Stimulated activated CD4-positive, alpha-beta T cell treated with anti-CD3 and anti-CD28 coated beads, Interleukin-12 subunit alpha, Interleukin-12 subunit beta, amount 100 ng/mL, for 48 hours (primary cell): Measurements from ENCODE around the gene EHMT1.
"Not testable (repeated sequence)": the region's sequence is repeated elsewhere in the genome, so short reads cannot be mapped to it uniquely, and the experiment has no call there.

Experiments
- DNase-seq, 3 donors: peaks; one replicate each; pipeline ENCODE4 v3.0.0-alpha.2; 2020; ENCODE audit warnings: low read depth in 2 of 3, low spot score in 1 of 3

The EHMT1 gene

DNA sequence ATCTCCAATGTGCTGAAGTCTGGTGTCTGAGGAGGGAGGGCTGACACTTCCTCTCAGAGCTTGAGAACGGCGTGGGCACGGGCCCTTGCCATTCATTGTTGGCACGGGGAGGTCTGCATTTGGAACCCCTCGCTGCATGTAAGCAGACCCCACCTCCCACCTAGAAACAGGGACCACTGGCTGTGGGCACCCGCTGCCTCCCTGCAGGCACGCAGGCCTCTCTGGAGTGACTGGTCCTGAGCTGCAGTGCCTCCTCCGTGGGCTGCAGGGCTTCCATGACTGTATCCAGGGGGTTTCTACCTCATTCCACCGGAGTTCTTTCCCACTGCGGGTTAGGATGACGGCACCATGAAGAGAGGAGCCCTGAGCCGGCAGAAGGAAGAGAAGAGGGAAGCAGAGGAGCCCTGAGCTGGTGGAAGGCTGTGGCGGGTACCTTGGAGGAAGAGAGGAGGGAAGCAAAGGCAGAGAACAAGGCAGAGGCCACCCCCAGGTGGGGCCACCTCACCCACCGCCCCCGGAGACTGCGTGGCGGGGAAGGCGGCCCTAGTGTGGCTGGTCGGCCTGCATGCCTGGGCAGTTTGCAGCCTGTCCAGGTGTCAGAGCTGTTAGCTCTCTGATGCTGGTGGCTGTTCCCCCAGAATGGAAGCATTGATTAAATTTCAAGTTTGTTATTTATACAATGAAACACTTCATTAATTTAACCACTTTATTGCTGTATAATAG, 183.9 kb downstream of the EHMT1 start:
- DNase-seq: no peak

DNA sequence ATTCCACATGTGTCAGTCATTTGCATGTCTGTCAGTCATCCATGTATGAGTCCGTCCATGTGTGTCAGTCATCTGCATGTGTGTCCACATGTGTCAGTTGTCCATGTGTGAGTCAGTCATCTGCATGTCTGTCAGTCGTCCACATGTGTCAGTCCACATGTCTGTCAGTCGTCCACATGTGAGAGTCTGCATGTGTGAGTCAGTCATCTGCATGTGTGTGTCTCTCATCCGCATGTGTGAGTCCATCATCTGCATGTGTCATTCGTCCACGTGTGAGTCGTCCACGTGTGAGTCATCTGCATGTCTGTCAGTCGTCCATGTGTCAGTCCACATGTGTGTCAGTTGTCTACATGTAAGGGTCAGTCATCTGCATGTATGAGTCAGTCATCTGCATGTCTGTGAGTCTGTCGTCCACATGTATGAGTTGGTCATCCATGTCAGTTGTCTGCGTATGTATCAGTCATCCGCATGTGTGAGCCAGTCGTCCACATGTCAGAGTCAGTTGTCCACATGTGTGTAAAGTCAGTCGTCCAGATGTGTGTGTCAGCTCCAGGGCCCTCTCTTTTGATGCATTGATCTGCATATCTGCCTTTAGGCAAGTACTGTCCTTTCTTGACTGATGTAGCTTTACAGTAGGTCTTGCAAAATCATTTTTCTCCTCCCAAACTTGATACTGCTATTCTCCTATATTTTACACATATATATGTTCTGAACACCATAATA, 186.3 kb downstream of the EHMT1 start:
- DNase-seq: no peak

GRCh38 chr9:137807721-137808703, 189.2 kb downstream of the EHMT1 start:
- no peak for DNase-seq

DNA sequence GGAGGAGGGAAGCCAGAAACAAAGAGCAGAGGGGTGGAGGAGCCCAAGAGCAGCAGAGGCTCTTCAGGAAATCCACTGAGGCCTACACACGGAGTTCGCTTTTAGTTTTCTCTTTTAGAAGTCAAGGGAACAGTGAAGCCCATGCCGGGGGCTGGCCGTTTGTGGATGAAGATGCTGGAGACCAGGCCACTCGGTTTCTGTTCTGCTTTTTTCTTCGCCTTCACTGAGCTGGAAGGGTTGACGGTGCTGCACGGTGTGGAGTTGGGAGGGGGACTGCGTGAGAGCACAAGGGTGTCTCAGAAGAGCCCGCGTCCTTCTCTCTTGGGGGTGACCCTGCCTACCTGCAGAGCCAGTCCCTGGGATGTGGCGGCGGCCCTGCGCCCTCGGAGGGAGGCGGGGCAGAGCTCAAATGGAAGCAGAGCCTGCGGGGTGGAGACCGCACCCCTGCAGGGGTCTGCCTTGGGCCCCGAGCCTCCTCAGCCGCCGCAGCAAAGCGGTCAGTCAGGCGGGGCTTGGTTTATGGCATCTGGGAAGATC, 190.3 kb downstream of the EHMT1 start:
- DNase-seq: no peak

DNA sequence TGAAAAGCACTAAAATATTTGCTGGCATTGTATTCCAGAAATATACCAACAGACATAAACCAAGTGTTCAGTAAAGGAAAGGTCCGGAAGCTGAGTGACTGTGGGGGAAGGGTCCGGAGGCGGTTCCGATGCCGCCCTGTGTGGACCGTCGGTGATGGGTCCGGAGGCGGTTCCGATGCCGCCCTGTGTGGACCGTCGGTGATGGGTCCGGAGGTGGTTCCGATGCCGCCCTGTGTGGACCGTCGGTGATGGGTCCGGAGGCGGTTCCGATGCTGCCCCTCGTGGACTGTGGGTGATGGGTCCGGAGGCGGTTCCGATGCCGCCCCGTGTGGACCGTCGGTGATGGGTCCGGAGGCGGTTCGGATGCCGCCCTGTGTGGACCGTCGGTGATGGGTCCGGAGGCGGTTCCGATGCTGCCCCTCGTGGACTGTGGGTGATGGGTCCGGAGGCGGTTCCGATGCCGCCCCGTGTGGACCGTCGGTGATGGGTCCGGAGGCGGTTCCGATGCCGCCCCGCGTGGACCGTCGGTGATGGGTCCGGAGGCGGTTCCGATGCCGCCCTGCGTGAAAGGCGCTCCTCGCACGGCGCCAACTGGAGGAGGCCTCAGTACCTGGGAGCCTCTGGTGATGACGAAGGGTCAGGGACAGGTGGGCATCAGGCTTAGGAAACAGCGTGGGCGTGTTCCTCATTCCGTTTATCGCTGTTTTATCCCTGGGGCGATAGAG, 191.1 kb downstream of the EHMT1 start:
- DNase-seq: not testable (repeated sequence)

- no peak for DNase-seq
Measured at GRCh38 chr9:137811283-137811870, 192.6 kb downstream of the EHMT1 start.

DNA sequence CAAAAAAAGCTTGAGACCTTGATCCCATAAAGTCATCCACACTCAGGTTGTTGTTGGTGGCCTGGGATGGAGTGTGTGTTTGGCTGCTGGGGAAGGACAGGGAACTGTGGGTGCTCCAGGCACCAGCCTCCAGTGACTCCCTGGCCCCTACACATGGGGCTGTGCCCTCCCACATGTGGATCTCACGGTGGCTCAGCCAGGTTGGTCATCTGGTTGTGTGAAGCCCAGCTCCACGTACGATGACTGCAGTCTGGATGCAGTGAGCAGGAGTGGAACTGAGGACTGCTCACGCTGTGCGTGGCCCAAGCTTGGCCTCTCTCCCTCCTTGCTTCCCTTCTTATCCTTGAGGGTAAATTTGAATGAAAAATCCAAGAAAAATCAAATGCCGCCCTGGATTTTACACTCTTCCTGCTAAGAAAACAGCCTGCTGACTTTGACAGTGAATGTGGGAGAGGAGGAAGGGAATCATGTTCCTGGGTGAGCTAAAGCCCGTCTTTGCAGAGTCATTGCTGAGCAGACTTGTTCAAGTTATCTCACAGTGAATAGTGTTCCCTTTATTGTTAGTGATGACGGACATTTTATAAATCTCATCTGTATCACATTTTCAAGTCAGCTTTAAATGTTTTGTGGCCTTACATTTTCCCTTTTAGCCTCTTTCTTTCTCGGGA, 193.7 kb downstream of the EHMT1 start:
- DNase-seq: no peak

DNA sequence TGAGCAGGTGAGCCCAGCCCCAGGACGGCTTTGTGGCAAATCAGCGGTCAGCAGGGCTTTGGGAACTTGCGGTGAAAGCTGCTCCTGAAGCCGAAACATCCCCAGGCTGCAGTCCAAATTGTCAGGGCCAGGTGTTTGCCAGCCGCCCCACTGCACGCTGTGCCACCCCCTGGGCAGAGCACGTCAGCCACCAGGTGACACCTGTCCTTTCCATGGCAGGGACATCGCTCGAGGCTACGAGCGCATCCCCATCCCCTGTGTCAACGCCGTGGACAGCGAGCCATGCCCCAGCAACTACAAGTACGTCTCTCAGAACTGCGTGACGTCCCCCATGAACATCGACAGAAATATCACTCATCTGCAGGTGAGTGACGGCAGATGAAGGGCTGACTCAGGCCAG, 194.4 kb downstream of the EHMT1 start:
- DNase-seq: no peak

DNA sequence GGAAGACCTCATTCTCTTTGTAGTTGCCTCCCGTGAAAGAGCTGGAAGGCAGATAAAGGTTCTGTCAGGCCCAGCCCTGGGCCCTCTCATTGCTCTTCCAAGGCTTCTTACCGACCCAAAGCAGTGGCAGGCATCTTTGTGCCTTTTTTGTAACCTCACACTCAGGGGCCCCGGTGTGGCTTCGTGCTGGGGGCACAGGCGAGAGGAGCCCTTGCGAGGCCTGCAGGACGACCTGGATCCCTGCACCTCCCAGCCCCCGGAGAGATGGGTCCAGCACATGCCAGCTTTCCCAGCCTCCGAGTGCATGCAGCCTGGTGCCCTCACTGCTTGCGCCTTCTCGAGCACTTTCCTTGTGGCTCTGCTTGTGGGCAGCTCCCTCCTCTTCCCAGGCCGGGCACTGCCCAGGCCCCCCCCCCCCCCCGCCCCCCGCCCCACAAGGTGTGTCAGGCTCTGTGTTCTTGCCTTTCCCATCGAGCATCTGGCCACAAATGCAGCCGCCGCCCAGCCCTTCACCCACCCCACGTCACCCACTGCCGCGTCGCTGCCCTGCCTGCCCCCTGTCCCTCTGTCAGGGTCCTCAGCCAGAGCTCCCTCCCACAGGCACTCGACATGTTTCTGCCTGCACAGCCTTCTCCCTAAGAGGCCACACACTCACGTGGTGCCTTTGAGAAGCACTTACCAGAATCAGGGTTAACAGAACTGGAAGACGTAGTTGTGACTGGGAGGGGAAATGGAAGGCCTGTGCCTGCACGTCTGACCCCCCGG, 195.0 kb downstream of the EHMT1 start:
- no peak for DNase-seq

GRCh38 chr9:137814436-137814835, 195.6 kb downstream of the EHMT1 start:
- no peak for DNase-seq

GRCh38 chr9:137814841-137815240, 196.0 kb downstream of the EHMT1 start:
- DNase-seq: no peak

- no peak for DNase-seq
Measured at GRCh38 chr9:137815256-137816255, 196.8 kb downstream of the EHMT1 start.

- no peak for DNase-seq
Measured at GRCh38 chr9:137816531-137817235, 197.9 kb downstream of the EHMT1 start.

DNA sequence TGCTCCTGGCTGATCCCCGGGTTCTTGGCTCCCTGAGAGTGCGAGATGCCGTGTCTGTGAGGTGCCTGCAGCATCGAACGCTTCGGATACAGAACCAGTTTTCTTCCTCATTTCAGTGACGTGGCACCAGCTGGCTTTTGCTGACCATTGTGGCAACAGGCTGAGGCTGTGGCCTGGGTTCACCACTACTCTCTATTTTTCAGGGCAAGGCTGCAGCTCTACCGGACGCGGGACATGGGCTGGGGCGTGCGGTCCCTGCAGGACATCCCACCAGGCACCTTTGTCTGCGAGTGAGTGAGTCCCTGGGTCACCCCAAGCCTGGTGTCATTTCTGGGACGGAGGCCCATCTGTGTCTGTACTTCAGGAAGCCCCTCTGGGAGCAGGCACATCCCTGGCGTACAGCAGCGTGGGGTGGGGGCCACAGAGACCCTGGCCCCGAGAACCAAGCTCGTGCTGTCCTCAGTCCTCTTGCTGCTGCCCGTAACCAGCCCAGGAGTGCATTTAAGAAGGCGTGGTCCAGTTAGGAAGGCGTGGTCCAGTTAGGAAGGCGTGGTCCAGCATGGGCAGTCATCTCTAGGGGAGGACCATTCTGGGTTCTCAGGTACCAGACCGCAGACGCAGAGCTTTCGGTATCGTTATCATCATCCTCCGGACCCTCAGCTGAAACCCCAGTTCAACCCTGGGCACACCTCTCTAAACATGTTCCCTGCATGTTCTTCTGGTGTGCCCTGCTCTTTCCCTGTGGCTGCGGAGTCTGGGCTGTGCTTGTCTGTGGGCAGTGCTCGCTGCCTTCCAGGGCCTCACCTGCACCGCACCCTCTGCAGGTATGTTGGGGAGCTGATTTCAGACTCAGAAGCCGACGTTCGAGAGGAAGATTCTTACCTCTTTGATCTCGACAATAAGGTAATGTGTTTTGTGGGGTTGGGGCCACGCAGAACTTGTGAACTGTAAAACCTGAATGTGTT, 198.7 kb downstream of the EHMT1 start:
- no peak for DNase-seq

DNA sequence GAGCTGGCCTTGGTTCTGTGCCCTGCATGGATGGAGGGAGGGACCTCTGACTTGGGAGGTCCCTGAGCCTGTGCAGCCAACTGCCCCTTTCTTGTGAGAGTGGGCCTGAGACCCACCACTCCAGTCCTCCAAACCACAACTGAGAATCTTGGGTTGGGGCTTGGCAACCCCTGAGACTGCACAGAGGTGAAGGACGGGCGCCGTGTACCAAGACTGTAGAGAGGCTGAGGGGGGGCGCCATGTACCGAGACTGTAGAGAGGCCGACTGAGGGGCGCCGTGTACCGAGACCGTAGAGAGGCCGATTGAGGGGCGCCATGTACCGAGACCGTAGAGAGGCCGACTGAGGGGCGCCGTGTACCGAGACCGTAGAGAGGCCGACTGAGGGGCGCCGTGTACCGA, 199.5 kb downstream of the EHMT1 start:
- DNase-seq: no peak
